HUES48 (cell line): Measurements from ENCODE around the gene RGS6.

Experiments used
- H3K27ac ChIP-seq: one replicate; pipeline ENCODE4 v1.7.0; 2013; ENCODE audit warnings: low read depth, low read length, inconsistent platforms
- H3K27me3 ChIP-seq: 2 replicates; pipeline ENCODE4 v1.6.1; 2013; ENCODE audit warnings: mild to moderate bottlenecking, low read length; ENCODE audit not compliant: control insufficient read depth, insufficient read depth
- H3K36me3 ChIP-seq: 2 replicates; pipeline ENCODE4 v1.6.1; 2013; ENCODE audit warnings: low read length; ENCODE audit not compliant: control insufficient read depth, insufficient read depth
- H3K4me1 ChIP-seq: 2 replicates; pipeline ENCODE4 v1.6.1; 2013; ENCODE audit warnings: mild to moderate bottlenecking, low read length; ENCODE audit not compliant: control insufficient read depth, insufficient read depth
- H3K4me3 ChIP-seq: 2 replicates; pipeline ENCODE4 v1.5.1; 2013; ENCODE audit warnings: mild to moderate bottlenecking, low read depth, low read length
- H3K9ac ChIP-seq: 2 replicates; pipeline ENCODE4 v1.6.1; 2013; ENCODE audit warnings: mild to moderate bottlenecking, low read depth, low read length, moderate library complexity
- H3K9me3 ChIP-seq: 2 replicates; pipeline ENCODE4 v1.6.1; 2013; ENCODE audit warnings: low read length; ENCODE audit not compliant: control insufficient read depth, insufficient read depth

The RGS6 gene

DNA sequence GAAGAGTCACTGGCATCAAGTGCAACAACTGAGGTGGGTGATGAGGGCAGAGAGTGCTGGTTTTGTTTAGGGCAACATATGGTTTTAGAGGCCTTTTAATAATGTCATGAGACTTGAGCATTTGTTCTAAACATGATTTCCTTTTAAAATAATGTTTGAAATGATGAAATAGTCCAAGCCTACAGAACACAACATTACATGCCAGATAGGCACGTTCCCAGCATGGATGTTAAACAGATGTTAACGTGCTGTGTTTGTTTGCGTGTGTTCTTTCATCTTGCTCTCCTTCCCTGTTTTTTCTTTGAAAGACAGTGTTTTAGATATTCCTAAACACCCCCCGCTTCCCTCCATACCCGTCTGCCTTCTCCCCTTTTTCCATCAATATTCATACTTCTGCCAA is 82.3 kb downstream of the RGS6 start:
- no peak overlapping the region for H3K27ac ChIP-seq
- H3K4me1 ChIP-seq = no peaks in the 10 kb centered on the region
- no peak overlapping the region for H3K4me3 ChIP-seq
- no peaks in the 10 kb centered on the region for H3K36me3 ChIP-seq
- no peaks in the 10 kb centered on the region for H3K27me3 ChIP-seq
- no peaks in the 10 kb centered on the region for H3K9me3 ChIP-seq
- H3K9ac ChIP-seq = no peak overlapping the region

GRCh38 chr14:72017290-72017689 is 85.1 kb downstream of the RGS6 start:
- no peaks in the 10 kb centered on the region for H3K9me3 ChIP-seq
- H3K4me3 ChIP-seq = no peak overlapping the region
- no peak overlapping the region for H3K9ac ChIP-seq
- H3K27me3 ChIP-seq = no peaks in the 10 kb centered on the region
- H3K27ac ChIP-seq = no peak overlapping the region
- H3K36me3 ChIP-seq = no peaks in the 10 kb centered on the region
- H3K4me1 ChIP-seq = no peaks in the 10 kb centered on the region

- no peaks in the 10 kb centered on the region for H3K27me3 ChIP-seq
- H3K4me1 ChIP-seq = peaks cover 5% of the 10 kb centered on the region
- H3K9ac ChIP-seq = no peak overlapping the region
- H3K27ac ChIP-seq = no peak overlapping the region
- no peaks in the 10 kb centered on the region for H3K36me3 ChIP-seq
- H3K4me3 ChIP-seq = 0 out of 2 replicates have a peak overlapping the region, but pooled peaks have one; percentile 2
- H3K9me3 ChIP-seq = no peaks in the 10 kb centered on the region
These were observed 91.2 kb downstream of the RGS6 start for GRCh38 chr14:72023128-72024042.

DNA sequence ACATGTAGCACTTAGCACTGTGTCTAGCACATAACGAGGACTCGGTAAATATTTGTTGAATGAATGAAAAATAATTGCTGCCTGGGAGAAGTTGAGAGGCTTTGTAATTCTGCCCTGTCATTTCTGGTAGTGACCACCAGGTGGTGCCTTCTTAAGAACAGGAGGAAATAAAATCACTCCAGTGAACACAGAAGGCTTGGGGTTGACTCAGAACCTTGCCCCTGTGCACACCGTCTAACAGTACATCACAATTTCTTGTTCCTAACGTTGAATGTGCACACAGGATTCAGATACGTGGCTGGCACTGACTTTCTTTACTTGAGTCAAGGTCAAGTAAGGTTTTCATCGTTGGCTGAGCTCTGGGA is 91.8 kb downstream of the RGS6 start:
- Histone ChIP-seq H3K9me3 (no peaks in the 10 kb centered on the region), H3K27me3 (no peaks in the 10 kb centered on the region), H3K4me3 (0 out of 2 replicates have a peak overlapping the region, but pooled peaks have one; percentile 2), H3K4me1 (peaks cover 5% of the 10 kb centered on the region), H3K9ac (no peak overlapping the region), H3K27ac (no peak overlapping the region), H3K36me3 (no peaks in the 10 kb centered on the region)

- Histone ChIP-seq H3K9ac (no peak overlapping the region), H3K4me3 (no peak overlapping the region), H3K9me3 (no peaks in the 10 kb centered on the region), H3K4me1 (peaks cover 5% of the 10 kb centered on the region), H3K36me3 (no peaks in the 10 kb centered on the region), H3K27ac (no peak overlapping the region), H3K27me3 (no peaks in the 10 kb centered on the region)
These were observed 92.3 kb downstream of the RGS6 start for GRCh38 chr14:72024504-72024903.

DNA sequence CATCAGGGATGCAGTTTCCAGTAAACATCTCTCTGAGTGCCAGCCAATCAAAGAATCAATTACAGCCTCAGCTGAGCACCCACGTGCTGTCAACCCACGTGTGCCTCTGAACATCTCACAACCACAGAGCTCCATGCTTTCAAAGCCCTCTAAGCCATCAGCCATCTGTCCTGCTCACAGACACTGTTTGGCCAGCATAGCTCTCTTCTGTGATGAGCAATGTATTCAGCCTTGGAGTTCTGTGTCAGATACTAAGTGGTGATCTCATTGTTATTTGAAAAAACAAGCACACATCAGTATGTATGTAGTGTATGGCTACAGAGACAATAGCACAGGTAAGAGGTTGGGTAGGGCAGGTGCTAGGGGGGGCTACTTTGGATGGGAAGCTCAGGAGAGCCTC is 94.3 kb downstream of the RGS6 start:
- no peaks in the 10 kb centered on the region for H3K9me3 ChIP-seq
- peaks cover 5% of the 10 kb centered on the region for H3K4me1 ChIP-seq
- no peak overlapping the region for H3K4me3 ChIP-seq
- H3K36me3 ChIP-seq = no peaks in the 10 kb centered on the region
- no peaks in the 10 kb centered on the region for H3K27me3 ChIP-seq
- H3K9ac ChIP-seq = no peak overlapping the region
- no peak overlapping the region for H3K27ac ChIP-seq

DNA sequence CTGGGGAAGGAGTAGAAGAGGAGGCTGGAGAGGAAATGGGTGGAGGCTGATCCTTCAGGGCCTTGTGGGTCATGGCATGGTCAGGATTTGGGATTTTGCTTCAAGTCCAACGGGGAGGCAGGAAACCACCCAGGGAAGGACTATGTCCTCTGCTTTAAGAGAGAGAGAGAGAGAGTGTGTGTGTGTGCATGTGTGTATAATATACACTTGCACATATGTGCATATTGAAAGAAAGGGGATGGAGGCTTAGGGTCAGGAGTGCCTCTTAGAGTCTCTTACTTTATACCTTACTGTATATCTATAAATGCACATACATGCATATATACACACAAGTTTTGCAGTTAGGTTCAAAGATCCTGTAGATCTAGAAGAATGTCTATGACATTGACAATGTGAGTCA is 94.8 kb downstream of the RGS6 start:
- no peak overlapping the region for H3K4me3 ChIP-seq
- no peaks in the 10 kb centered on the region for H3K9me3 ChIP-seq
- H3K27me3 ChIP-seq = no peaks in the 10 kb centered on the region
- no peak overlapping the region for H3K9ac ChIP-seq
- H3K36me3 ChIP-seq = no peaks in the 10 kb centered on the region
- no peak overlapping the region for H3K27ac ChIP-seq
- peaks cover 5% of the 10 kb centered on the region for H3K4me1 ChIP-seq

DNA sequence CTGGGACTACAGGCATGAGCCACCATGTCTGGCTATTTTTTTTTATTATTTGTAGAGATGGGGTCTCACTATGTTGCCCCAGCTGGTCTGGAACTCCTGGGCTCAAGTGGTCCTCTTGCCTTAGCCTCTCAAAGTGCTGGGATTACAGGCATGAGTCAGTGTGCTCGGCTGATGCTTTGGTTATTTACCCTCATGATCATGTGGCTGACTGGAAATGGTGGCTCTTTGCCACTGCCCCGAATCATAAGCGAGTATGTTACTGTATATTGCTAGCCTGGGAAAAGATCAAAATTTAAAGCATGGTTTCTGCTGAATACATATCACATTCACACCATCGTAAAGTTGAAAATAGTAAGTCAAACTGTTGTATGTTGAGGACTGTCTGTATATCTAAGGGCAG is 101.1 kb downstream of the RGS6 start:
- H3K4me1 ChIP-seq = no peaks in the 10 kb centered on the region
- H3K9ac ChIP-seq = no peak overlapping the region
- no peaks in the 10 kb centered on the region for H3K9me3 ChIP-seq
- H3K36me3 ChIP-seq = no peaks in the 10 kb centered on the region
- no peak overlapping the region for H3K4me3 ChIP-seq
- no peaks in the 10 kb centered on the region for H3K27me3 ChIP-seq
- H3K27ac ChIP-seq = no peak overlapping the region

GRCh38 chr14:72040528-72040927 is 108.3 kb downstream of the RGS6 start:
- Histone ChIP-seq H3K36me3 (no peaks in the 10 kb centered on the region), H3K4me3 (no peak overlapping the region), H3K9me3 (peaks cover 7% of the 10 kb centered on the region; the same call in 1 of the 2 replicates), H3K27ac (no peak overlapping the region), H3K9ac (no peak overlapping the region), H3K4me1 (peaks cover 13% of the 10 kb centered on the region; the same call in 1 of the 2 replicates), H3K27me3 (no peaks in the 10 kb centered on the region)

DNA sequence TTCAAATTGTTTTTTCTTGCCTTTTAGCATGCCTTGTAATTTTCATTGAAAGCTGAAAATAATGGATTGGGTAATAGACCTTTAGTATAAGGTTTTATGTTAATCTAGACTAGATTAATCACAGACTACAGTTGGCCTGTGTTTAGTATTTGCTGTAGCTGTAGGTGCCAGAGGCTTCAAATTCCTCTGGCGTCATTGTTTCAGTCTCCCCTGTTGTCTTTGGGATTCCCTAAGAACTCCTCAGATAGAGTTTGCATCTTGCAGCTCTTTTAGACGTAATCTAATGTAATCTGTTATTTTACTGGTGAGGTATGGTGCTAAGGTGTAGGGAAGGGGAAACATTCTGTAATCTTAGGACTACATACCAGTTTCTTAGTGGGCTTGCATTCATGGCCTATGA is 113.0 kb downstream of the RGS6 start:
- Histone ChIP-seq H3K9me3 (peaks cover 7% of the 10 kb centered on the region; the same call in 1 of the 2 replicates), H3K9ac (no peak overlapping the region), H3K4me3 (no peak overlapping the region), H3K36me3 (no peaks in the 10 kb centered on the region), H3K4me1 (peaks cover 5% of the 10 kb centered on the region; the same call in 1 of the 2 replicates), H3K27me3 (no peaks in the 10 kb centered on the region), H3K27ac (no peak overlapping the region)

- no peak overlapping the region for H3K27ac ChIP-seq
- H3K27me3 ChIP-seq = no peaks in the 10 kb centered on the region
- H3K4me3 ChIP-seq = no peak overlapping the region
- no peaks in the 10 kb centered on the region for H3K36me3 ChIP-seq
- H3K9me3 ChIP-seq = peaks cover 1% of the 10 kb centered on the region; the same call in 1 of the 2 replicates
- H3K4me1 ChIP-seq = peaks cover 5% of the 10 kb centered on the region; the same call in 1 of the 2 replicates
- no peak overlapping the region for H3K9ac ChIP-seq
These were observed 113.7 kb downstream of the RGS6 start for GRCh38 chr14:72045885-72046284.
